ENCODE results near the gene RABGAP1L.
"Not testable (repeated sequence)": the region's sequence is repeated elsewhere in the genome, so short reads cannot be mapped to it uniquely, and the experiment has no call there.

The RABGAP1L gene

DNA sequence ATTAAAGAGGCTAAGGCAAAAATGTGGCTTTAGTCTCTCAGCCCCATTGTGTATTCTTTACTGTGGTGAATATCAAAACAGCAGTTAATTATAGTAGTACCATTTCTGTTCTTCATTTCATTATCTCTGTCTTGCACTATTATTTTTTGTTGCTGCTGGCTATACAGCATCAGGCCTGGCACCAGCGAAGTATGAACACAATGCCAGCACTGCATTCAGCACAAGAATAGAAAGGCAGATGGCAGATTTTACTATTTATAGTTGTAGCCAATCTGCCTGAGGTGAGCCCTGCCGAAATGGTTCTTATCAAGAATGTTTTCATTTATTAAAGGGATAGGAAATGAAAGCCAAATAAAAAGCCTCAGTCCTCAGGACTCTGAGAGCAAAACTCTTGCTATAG lies 360.5 kb downstream of the RABGAP1L start:
- TF ChIP-seq, protein P1, sequence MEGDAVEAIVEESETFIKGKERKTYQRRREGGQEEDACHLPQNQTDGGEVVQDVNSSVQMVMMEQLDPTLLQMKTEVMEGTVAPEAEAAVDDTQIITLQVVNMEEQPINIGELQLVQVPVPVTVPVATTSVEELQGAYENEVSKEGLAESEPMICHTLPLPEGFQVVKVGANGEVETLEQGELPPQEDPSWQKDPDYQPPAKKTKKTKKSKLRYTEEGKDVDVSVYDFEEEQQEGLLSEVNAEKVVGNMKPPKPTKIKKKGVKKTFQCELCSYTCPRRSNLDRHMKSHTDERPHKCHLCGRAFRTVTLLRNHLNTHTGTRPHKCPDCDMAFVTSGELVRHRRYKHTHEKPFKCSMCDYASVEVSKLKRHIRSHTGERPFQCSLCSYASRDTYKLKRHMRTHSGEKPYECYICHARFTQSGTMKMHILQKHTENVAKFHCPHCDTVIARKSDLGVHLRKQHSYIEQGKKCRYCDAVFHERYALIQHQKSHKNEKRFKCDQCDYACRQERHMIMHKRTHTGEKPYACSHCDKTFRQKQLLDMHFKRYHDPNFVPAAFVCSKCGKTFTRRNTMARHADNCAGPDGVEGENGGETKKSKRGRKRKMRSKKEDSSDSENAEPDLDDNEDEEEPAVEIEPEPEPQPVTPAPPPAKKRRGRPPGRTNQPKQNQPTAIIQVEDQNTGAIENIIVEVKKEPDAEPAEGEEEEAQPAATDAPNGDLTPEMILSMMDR (IDR thresholded peaks at IDR 0.05; ENCODE audit: extremely low read depth, insufficient read depth, missing control alignments), result no peak
- no peak for DNase-seq (ENCODE audit: low spot score)
- in situ Hi-C loops (cut with MboI; ENCODE audit: low pct_unique_long_range_greater_than_20kb, low sequenced_read_pairs, unreplicated experiment), result no loop called here

GRCh38 chr1:174531751-174532150 lies 372.4 kb downstream of the RABGAP1L start:
- DNase-seq (ENCODE audit: low spot score), result no peak
- in situ Hi-C loops (cut with MboI; ENCODE audit: low pct_unique_long_range_greater_than_20kb, low sequenced_read_pairs, unreplicated experiment), result no loop called here
- TF ChIP-seq, protein P1 (IDR thresholded peaks at IDR 0.05; ENCODE audit: extremely low read depth, insufficient read depth, missing control alignments), result no peak

GRCh38 chr1:174534789-174535188 lies 375.5 kb downstream of the RABGAP1L start:
- no peak for DNase-seq (ENCODE audit: low spot score)
- TF ChIP-seq, protein P1 (IDR thresholded peaks at IDR 0.05; ENCODE audit: extremely low read depth, insufficient read depth, missing control alignments), result no peak
- in situ Hi-C loops (cut with MboI; ENCODE audit: low pct_unique_long_range_greater_than_20kb, low sequenced_read_pairs, unreplicated experiment), result no loop called here

GRCh38 chr1:174535207-174535606 lies 375.9 kb downstream of the RABGAP1L start:
- DNase-seq (ENCODE audit: low spot score), result no peak
- TF ChIP-seq, protein P1 (IDR thresholded peaks at IDR 0.05; ENCODE audit: extremely low read depth, insufficient read depth, missing control alignments), result no peak
- in situ Hi-C loops (cut with MboI; ENCODE audit: low pct_unique_long_range_greater_than_20kb, low sequenced_read_pairs, unreplicated experiment), result no loop called here

GRCh38 chr1:174543421-174543820 lies 384.1 kb downstream of the RABGAP1L start:
- DNase-seq (ENCODE audit: low spot score); in situ Hi-C loops (cut with MboI; ENCODE audit: low pct_unique_long_range_greater_than_20kb, low sequenced_read_pairs, unreplicated experiment): not testable (repeated sequence)

- in situ Hi-C loops (cut with MboI; ENCODE audit: low pct_unique_long_range_greater_than_20kb, low sequenced_read_pairs, unreplicated experiment), result no loop called here
- no peak for DNase-seq (ENCODE audit: low spot score)
- TF ChIP-seq, protein P1 (IDR thresholded peaks at IDR 0.05; ENCODE audit: extremely low read depth, insufficient read depth, missing control alignments), result no peak
Measured at GRCh38 chr1:174550296-174550695, 391.0 kb downstream of the RABGAP1L start.

GRCh38 chr1:174556392-174556791 lies 397.1 kb downstream of the RABGAP1L start:
- in situ Hi-C loops (cut with MboI; ENCODE audit: low pct_unique_long_range_greater_than_20kb, low sequenced_read_pairs, unreplicated experiment), result no loop called here
- DNase-seq (ENCODE audit: low spot score), result no peak
- TF ChIP-seq, protein P1 (IDR thresholded peaks at IDR 0.05; ENCODE audit: extremely low read depth, insufficient read depth, missing control alignments), result no peak
